HG03064 (cell line): Measurements from ENCODE around the gene IKZF3.

Source experiments
- ATAC-seq: cut with Tn5 transposase; IDR thresholded peaks from one replicate; pipeline ENCODE4 v1.9.1; 2021; ENCODE audit warnings: low read depth; ENCODE audit not compliant: unreplicated experiment

IKZF3 gene

GRCh38 chr17:39820987-39821386, 43.1 kb downstream of the IKZF3 start:
- ATAC-seq, result no peak

GRCh38 chr17:39820541-39820940, 43.6 kb downstream of the IKZF3 start:
- no peak for ATAC-seq

GRCh38 chr17:39818358-39819000, 45.6 kb downstream of the IKZF3 start:
- no peak for ATAC-seq

GRCh38 chr17:39816272-39816671, 47.8 kb downstream of the IKZF3 start:
- no peak for ATAC-seq

- ATAC-seq, result no peak
Observed at GRCh38 chr17:39814497-39814896, 49.6 kb downstream of the IKZF3 start.

GRCh38 chr17:39813631-39814030, 50.5 kb downstream of the IKZF3 start:
- no peak for ATAC-seq

GRCh38 chr17:39812466-39812865, 51.6 kb downstream of the IKZF3 start:
- no peak for ATAC-seq

- ATAC-seq, result no peak
Observed at GRCh38 chr17:39810939-39811728, 53.0 kb downstream of the IKZF3 start.

GRCh38 chr17:39809221-39809620, 54.9 kb downstream of the IKZF3 start:
- no peak for ATAC-seq

- ATAC-seq, result no peak
Observed at GRCh38 chr17:39808409-39808997, 55.6 kb downstream of the IKZF3 start.

GRCh38 chr17:39804839-39805238, 59.3 kb downstream of the IKZF3 start:
- ATAC-seq, result no peak

- no peak for ATAC-seq
Observed at GRCh38 chr17:39801055-39801454, 63.1 kb downstream of the IKZF3 start.

- no peak for ATAC-seq
Observed at GRCh38 chr17:39800540-39800939, 63.6 kb downstream of the IKZF3 start.

GRCh38 chr17:39799395-39799794, 64.7 kb downstream of the IKZF3 start:
- ATAC-seq, result no peak

GRCh38 chr17:39794249-39794970, 69.7 kb downstream of the IKZF3 start:
- ATAC-seq, result peak; percentile 73

GRCh38 chr17:39793301-39793872, 70.7 kb downstream of the IKZF3 start:
- no peak for ATAC-seq

GRCh38 chr17:39792526-39793221, 71.4 kb downstream of the IKZF3 start:
- ATAC-seq, result no peak

- no peak for ATAC-seq
Observed at GRCh38 chr17:39791111-39791992, 72.8 kb downstream of the IKZF3 start.
